Activated CD4-positive, alpha-beta T cell treated with anti-CD3 and anti-CD28 coated beads, Interleukin-2, amount 50 U/mL, for 4 hours (primary cell): ENCODE results near the gene PITPNC1.

Source experiments
- DNase-seq, 2 experiments: peaks; one replicate each; pipeline ENCODE4 v3.0.0-alpha.2; 2020

Gene PITPNC1

GRCh38 chr17:67435786-67436185, 58.7 kb downstream of the PITPNC1 start:
- DNase-seq = no peak

GRCh38 chr17:67436233-67436632, 59.2 kb downstream of the PITPNC1 start:
- DNase-seq = no peak

- DNase-seq = no peak
These were observed 61.6 kb downstream of the PITPNC1 start for GRCh38 chr17:67438667-67439066.

GRCh38 chr17:67439269-67439668, 62.2 kb downstream of the PITPNC1 start:
- no peak for DNase-seq

GRCh38 chr17:67440277-67441051, 63.4 kb downstream of the PITPNC1 start:
- DNase-seq = no peak

GRCh38 chr17:67441052-67441895, 64.2 kb downstream of the PITPNC1 start:
- peak; percentile 84 to 85 for DNase-seq

GRCh38 chr17:67441896-67442219, 64.8 kb downstream of the PITPNC1 start:
- no peak for DNase-seq

GRCh38 chr17:67442787-67443624, 65.9 kb downstream of the PITPNC1 start:
- DNase-seq = no peak

GRCh38 chr17:67443931-67444595, 67.0 kb downstream of the PITPNC1 start:
- DNase-seq = no peak

GRCh38 chr17:67448449-67448848, 71.4 kb downstream of the PITPNC1 start:
- DNase-seq = no peak

- DNase-seq = no peak
These were observed 72.0 kb downstream of the PITPNC1 start for GRCh38 chr17:67449065-67449464.

- DNase-seq = no peak
These were observed 73.0 kb downstream of the PITPNC1 start for GRCh38 chr17:67449845-67450755.

- no peak for DNase-seq
These were observed 75.8 kb downstream of the PITPNC1 start for GRCh38 chr17:67452681-67453554.

GRCh38 chr17:67456103-67456502, 79.0 kb downstream of the PITPNC1 start:
- DNase-seq = no peak

GRCh38 chr17:67456889-67457288, 79.8 kb downstream of the PITPNC1 start:
- no peak for DNase-seq

- DNase-seq = no peak
These were observed 81.1 kb downstream of the PITPNC1 start for GRCh38 chr17:67458203-67458602.

GRCh38 chr17:67459985-67460384, 82.9 kb downstream of the PITPNC1 start:
- no peak for DNase-seq

GRCh38 chr17:67461228-67461780, 84.2 kb downstream of the PITPNC1 start:
- DNase-seq = peak in 1 of 2 experiments; percentile 37

- DNase-seq = no peak
These were observed 84.8 kb downstream of the PITPNC1 start for GRCh38 chr17:67461876-67462275.

- DNase-seq = no peak
These were observed 89.2 kb downstream of the PITPNC1 start for GRCh38 chr17:67466251-67466796.
